B cell (primary cell): ENCODE results near the gene INF2. TPM values are rescaled to one million over a fixed set of nuclear protein-coding genes. Genes with fewer than 3 reads are reported as not detected.

ENCODE experiments used
- ATAC-seq: fragments of 200-7000 bp; cut with Tn5 transposase; one replicate; pipeline ENCODE4 v1.10.0; 2021; ENCODE audit warnings: low read depth, mild to moderate bottlenecking, moderate number of reproducible peaks, moderate library complexity
- CTCF ChIA-PET: fragments of 350-600 bp; sonication (Branson Sonifier 250); formaldehyde crosslinking; loops from one replicate; lab custom pipeline; 2021; ENCODE audit warnings: antibody characterized with exemption, inconsistent platforms; lab: Charles Lee
- POLR2A ChIA-PET: fragments of 350-600 bp; sonication (Branson Sonifier 250); formaldehyde crosslinking; loops from one replicate; lab custom pipeline; 2021; ENCODE audit warnings: antibody characterized with exemption; lab: Charles Lee
- DNase-seq: peaks from one replicate; pipeline ENCODE4 v3.0.0; 2013
- H2AFZ ChIP-seq: 2 replicates; pipeline ENCODE4 v1.6.1; 2012; ENCODE audit warnings: mild to moderate bottlenecking, low read depth, low read length; ENCODE audit not compliant: insufficient read depth, poor library complexity, severe bottlenecking
- H3K27ac ChIP-seq, 2 donors: 1 replicate in 1 of 2; 2 replicates in 1 of 2; pipeline ENCODE4 v1.5.1; 2012 to 2013; ENCODE audit warnings: low read length in 2 of 2, mild to moderate bottlenecking in 2 of 2, moderate library complexity in 1 of 2
- H3K27me3 ChIP-seq, 4 experiments: fragments of 200-600 bp in 1 of 4; sonication (generic) in 1 of 4; replicated peaks in 1 of 4; 1 replicate in 2 of 4; 2 replicates in 2 of 4; pipeline versions ENCODE4 v1.6.1 to v1.7.0; 2013 to 2016; ENCODE audit warnings: low read length in 3 of 4, mild to moderate bottlenecking in 2 of 4, mixed read lengths in 1 of 4, moderate library complexity in 1 of 4; ENCODE audit not compliant: insufficient read depth in 4 of 4, control insufficient read depth in 3 of 4; ENCODE audit errors: control extremely low read depth in 1 of 4
- H3K36me3 ChIP-seq, 2 experiments: replicated peaks in 1 of 2; 1 replicate in 1 of 2; 2 replicates in 1 of 2; pipeline versions ENCODE4 v1.6.1 to v1.7.1; 2013; ENCODE audit warnings: low read length in 1 of 2; ENCODE audit not compliant: insufficient read depth in 2 of 2, control insufficient read depth in 1 of 2; ENCODE audit errors: control extremely low read depth in 1 of 2, extremely low read depth in 1 of 2
- H3K4me1 ChIP-seq, 2 donors: fragments of 200-600 bp in 1 of 2; sonication (generic) in 1 of 2; 1 replicate in 1 of 2; 2 replicates in 1 of 2; pipeline versions ENCODE4 v1.5.1 to v1.6.1; 2013 to 2017; ENCODE audit warnings: low read length in 2 of 2; ENCODE audit not compliant: control insufficient read depth in 2 of 2, insufficient read depth in 2 of 2
- H3K4me2 ChIP-seq: replicated peaks from 2 replicates; pipeline ENCODE3; 2012; ENCODE audit warnings: mild to moderate bottlenecking, low read depth, low read length; ENCODE audit not compliant: poor library complexity, severe bottlenecking
- H3K4me3 ChIP-seq, 5 experiments: fragments of 200-600 bp in 1 of 5; sonication (generic) in 1 of 5; 1 replicate in 3 of 5; 2 replicates in 2 of 5; pipeline versions ENCODE4 v1.5.1 to v1.7.0; 2011 to 2016; ENCODE audit warnings: low read length in 4 of 5, mild to moderate bottlenecking in 4 of 5, low read depth in 2 of 5, control low read depth in 1 of 5, moderate library complexity in 1 of 5; ENCODE audit not compliant: insufficient read depth in 1 of 5; ENCODE audit errors: control extremely low read depth in 1 of 5, extremely low read depth in 1 of 5
- H3K79me2 ChIP-seq: fragments of 200-600 bp; sonication (generic); one replicate; pipeline ENCODE4 v1.6.0; 2016; ENCODE audit warnings: low read length; ENCODE audit not compliant: control insufficient read depth, insufficient read depth
- H3K9ac ChIP-seq: fragments of 200-600 bp; sonication (generic); 2 replicates; pipeline ENCODE4 v1.6.1; 2017; ENCODE audit warnings: mild to moderate bottlenecking, low read length, moderate library complexity
- H3K9me3 ChIP-seq, 3 donors: one replicate each; pipeline versions ENCODE4 v1.6.1 to v1.7.1; 2013; ENCODE audit warnings: low read length in 2 of 3; ENCODE audit not compliant: control insufficient read depth in 2 of 3, insufficient read depth in 1 of 3; ENCODE audit errors: control extremely low read depth in 1 of 3
- H4K20me1 ChIP-seq: 2 replicates; pipeline ENCODE4 v1.6.0; 2012; ENCODE audit warnings: mild to moderate bottlenecking, low read length; ENCODE audit not compliant: insufficient read depth, control insufficient read depth, poor library complexity, severe bottlenecking
- H3K27ac Mint-ChIP-seq: one replicate; pipeline ENCODE4 v1.8.0; 2021; ENCODE audit warnings: mixed read lengths
- H3K27me3 Mint-ChIP-seq: one replicate; pipeline ENCODE4 v1.8.0; 2021; ENCODE audit warnings: mixed read lengths
- H3K4me1 Mint-ChIP-seq: one replicate; pipeline ENCODE4 v1.8.0; 2021; ENCODE audit warnings: mixed read lengths
- H3K4me3 Mint-ChIP-seq: one replicate; pipeline ENCODE4 v1.8.0; 2021; ENCODE audit warnings: mixed read lengths
- H3K9me3 Mint-ChIP-seq: one replicate; pipeline ENCODE4 v1.8.0; 2022; ENCODE audit warnings: mixed read lengths; ENCODE audit not compliant: insufficient read depth
- CTCF ChIP-seq: fragments of 200-600 bp; IDR thresholded peaks from one replicate; pipeline ENCODE4 v1.8.0; 2022; ENCODE audit warnings: antibody characterized with exemption, mild to moderate bottlenecking
- EZH2 ChIP-seq: IDR thresholded peaks from 2 replicates; pipeline ENCODE4 v1.6.1; 2012; ENCODE audit warnings: borderline replicate concordance, low read depth, mild to moderate bottlenecking, moderate library complexity, low read length; ENCODE audit not compliant: insufficient read depth, poor library complexity, severe bottlenecking
- WGBS: methylation state at CpG from one replicate; pipeline ENCODE4 v1.1.5; 2013; ENCODE audit warnings: missing lambda C conversion rate; ENCODE audit not compliant: insufficient coverage; 5-methylcytosine and 5-hydroxymethylcytosine counted together
- intact Hi-C: fragments of 100-400 bp; cut with micrococcal nuclease; formaldehyde crosslinking; loops from one replicate; pipeline ENCODE4 v1.10.0; 2022
- polyA plus RNA-seq: library from polyadenylated mRNA; depleted of rRNA; stranded (reverse); fragments of >200 nt; gene quantifications from 2 replicates; pipeline ENCODE4 v1.2.3, GENCODE V29; 2012
- total RNA-seq, 2 donors: library from RNA; stranded (reverse); fragments of 120-200 nt in 1 of 2; gene quantifications; 1 replicate in 1 of 2; 2 replicates in 1 of 2; pipeline versions ENCODE4 v1.2.3 to v1.2.4, GENCODE V29; 2013 to 2022

INF2 gene
- total and polyA plus RNA-seq, 2 donors (not counting 1 experiment from before 2014, with no cell fraction given): 90.2 to 100 TPM

GRCh38 chr14:104745431-104745830 is 56.0 kb downstream of the INF2 start:
- intact Hi-C loops: no loop called here
- ChIA-PET CTCF (no interaction called here), POLR2A (no interaction called here)
- Histone ChIP-seq H3K4me1 (peaks cover 0 to 3% of the 10 kb centered on the region in 2 donors), H3K27me3 (no peaks in the 10 kb centered on the region), H2AFZ (no peak overlapping the region), H3K27ac (no peak overlapping the region), H3K4me2 (no peak overlapping the region), H3K9me3 (peaks cover 0 to under 1% (median 0%) of the 10 kb centered on the region in 3 donors), H3K9ac (no peak overlapping the region), H4K20me1 (no peaks in the 10 kb centered on the region), H3K79me2 (peaks cover 1% of the 10 kb centered on the region), H3K36me3 (no peaks in the 10 kb centered on the region), H3K4me3 (no peak overlapping the region)
- no peak for TF ChIP-seq EZH2
- no peak for TF ChIP-seq CTCF
- WGBS: 85% methylated on average over 7 of the region's 9 CpGs
- Mint-ChIP-seq H3K4me1 (no peaks in the 10 kb centered on the region), H3K4me3 (no peak overlapping the region), H3K27ac (no peak overlapping the region), H3K9me3 (no peaks in the 10 kb centered on the region), H3K27me3 (no peaks in the 10 kb centered on the region)
- ATAC-seq (no peak), DNase-seq (no peak)

- Mint-ChIP-seq H3K27me3 (no peaks in the 10 kb centered on the region), H3K4me1 (peaks cover 3% of the 10 kb centered on the region), H3K27ac (no peak overlapping the region), H3K4me3 (no peak overlapping the region), H3K9me3 (no peaks in the 10 kb centered on the region)
- TF ChIP-seq EZH2: no peak
- TF ChIP-seq CTCF: no peak
- Histone ChIP-seq H3K27me3 (no peaks in the 10 kb centered on the region), H3K4me1 (peaks cover 0 to 3% of the 10 kb centered on the region in 2 donors), H4K20me1 (no peaks in the 10 kb centered on the region), H3K9me3 (peaks cover 0 to 4% (median 0%) of the 10 kb centered on the region in 3 donors), H2AFZ (no peak overlapping the region), H3K36me3 (no peaks in the 10 kb centered on the region), H3K4me2 (no peak overlapping the region), H3K79me2 (peaks cover 3% of the 10 kb centered on the region), H3K27ac (no peak overlapping the region), H3K9ac (no peak overlapping the region), H3K4me3 (no peak overlapping the region)
- ChIA-PET CTCF (no interaction called here), POLR2A (no interaction called here)
- intact Hi-C loops: no loop called here
- DNase-seq (no peak), ATAC-seq (no peak)
- WGBS: 81% methylated on average over 8 of the region's 13 CpGs
These were observed 56.7 kb downstream of the INF2 start for GRCh38 chr14:104746071-104746545.
